Gastroesophageal sphincter (tissue), 3 donors: Measurements from ENCODE around the gene TANK.

Source experiments
- EP300 ChIP-seq: sonication (generic); formaldehyde crosslinking; IDR thresholded peaks from one replicate; pipeline ENCODE4 v1.6.1; 2017; ENCODE audit warnings: antibody characterized with exemption, mild to moderate bottlenecking
- POLR2A ChIP-seq, 2 donors: fragments of 450-650 bp; IDR thresholded peaks; one replicate each; pipeline ENCODE4 v1.6.1; 2017; ENCODE audit warnings: antibody characterized with exemption in 2 of 2, mild to moderate bottlenecking in 2 of 2, moderate library complexity in 1 of 2
- POLR2AphosphoS5 ChIP-seq: sonication (generic); formaldehyde crosslinking; IDR thresholded peaks from one replicate; pipeline ENCODE4 v1.6.1; 2017; ENCODE audit warnings: antibody characterized with exemption
- TF ChIP-seq, protein P1 (sequence below), 4 experiments: fragments of 200-600 bp in 2 of 4; fragments of 450-650 bp in 2 of 4; sonication (generic) in 1 of 4; IDR thresholded peaks; one replicate each; pipeline ENCODE4 v1.5.1; 2017 to 2019; ENCODE audit warnings: antibody characterized with exemption in 4 of 4, mild to moderate bottlenecking in 2 of 4, moderate library complexity in 2 of 4

DNA sequence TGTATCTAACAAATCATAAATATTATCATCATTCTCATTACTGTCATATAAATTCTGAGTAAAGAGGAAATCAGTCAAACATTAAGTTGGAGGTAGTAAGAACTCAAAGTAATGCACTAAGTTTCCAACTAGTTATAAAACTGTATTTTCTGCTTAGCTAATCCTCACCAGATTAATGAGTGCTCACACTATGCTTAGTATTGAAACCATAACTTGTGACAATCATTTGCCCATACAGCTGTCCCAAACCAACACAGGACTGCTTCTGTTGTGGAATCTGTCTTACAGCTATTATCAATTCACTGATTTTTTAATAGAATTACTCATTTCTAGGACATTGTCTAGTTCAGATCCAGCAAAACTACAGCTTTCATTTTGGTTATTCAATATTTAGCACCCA is 41.5 kb upstream of the TANK start:
- TF ChIP-seq, protein P1, sequence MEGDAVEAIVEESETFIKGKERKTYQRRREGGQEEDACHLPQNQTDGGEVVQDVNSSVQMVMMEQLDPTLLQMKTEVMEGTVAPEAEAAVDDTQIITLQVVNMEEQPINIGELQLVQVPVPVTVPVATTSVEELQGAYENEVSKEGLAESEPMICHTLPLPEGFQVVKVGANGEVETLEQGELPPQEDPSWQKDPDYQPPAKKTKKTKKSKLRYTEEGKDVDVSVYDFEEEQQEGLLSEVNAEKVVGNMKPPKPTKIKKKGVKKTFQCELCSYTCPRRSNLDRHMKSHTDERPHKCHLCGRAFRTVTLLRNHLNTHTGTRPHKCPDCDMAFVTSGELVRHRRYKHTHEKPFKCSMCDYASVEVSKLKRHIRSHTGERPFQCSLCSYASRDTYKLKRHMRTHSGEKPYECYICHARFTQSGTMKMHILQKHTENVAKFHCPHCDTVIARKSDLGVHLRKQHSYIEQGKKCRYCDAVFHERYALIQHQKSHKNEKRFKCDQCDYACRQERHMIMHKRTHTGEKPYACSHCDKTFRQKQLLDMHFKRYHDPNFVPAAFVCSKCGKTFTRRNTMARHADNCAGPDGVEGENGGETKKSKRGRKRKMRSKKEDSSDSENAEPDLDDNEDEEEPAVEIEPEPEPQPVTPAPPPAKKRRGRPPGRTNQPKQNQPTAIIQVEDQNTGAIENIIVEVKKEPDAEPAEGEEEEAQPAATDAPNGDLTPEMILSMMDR (IDR thresholded peaks at IDR 0.05): no peak
- TF ChIP-seq POLR2A (IDR thresholded peaks at IDR 0.05) (no peak), POLR2AphosphoS5 (no peak), EP300 (no peak)
